K562 (cell line): Measurements from ENCODE around the gene STRA6. TPM values are rescaled to one million over a fixed set of nuclear protein-coding genes. Genes with fewer than 3 reads are reported as not detected.

ENCODE experiments used
- ATAC-seq: fragments of 200-7000 bp; cut with Tn5 transposase; 3 replicates; pipeline ENCODE4 v1.9.1; 2020; ENCODE audit warnings: moderate library complexity
- BruUV-seq: library from RNA; stranded (reverse); fragments of 400-500 nt; replicated peaks from 2 replicates; lab custom pipeline; 2021; lab: Mats Ljungman, UMichigan
- CTCF ChIA-PET: fragments of 300-600 bp; formaldehyde crosslinking; extraction: SDS; loops from one replicate; lab custom pipeline; 2021; ENCODE audit warnings: low intra/inter-chr PET ratio; lab: Yijun Ruan, JAX
- POLR2A ChIA-PET: fragments of 300-600, 350-650 bp; sonication (Branson Sonifier 250); formaldehyde crosslinking; extraction: SDS; loops from one replicate; lab custom pipeline; 2021; ENCODE audit warnings: antibody characterized with exemption, inconsistent platforms; lab: Yijun Ruan, JAX
- DNase-seq, 4 experiments: peaks; one replicate each; pipeline versions ENCODE4 v3.0.0 to v3.0.0-alpha.2; 2011 to 2018; ENCODE audit warnings: low spot score in 3 of 4, mixed read lengths in 3 of 4; ENCODE audit errors: extremely low read depth in 1 of 4
- FAIRE-seq: peaks from 2 replicates; lab custom pipeline; 2011; peaks lifted over from hg19 to GRCh38; lab: Jason Lieb, UNC
- H2AFZ ChIP-seq: 2 replicates; pipeline ENCODE4 v1.6.0; 2011; ENCODE audit warnings: low read depth, low read length, control low read depth, inconsistent platforms
- H3K27ac ChIP-seq: fragments of 200-600 bp; 3 replicates; pipeline ENCODE4 v1.8.0; 2011; ENCODE audit warnings: low read depth, mild to moderate bottlenecking, control low read depth, inconsistent platforms, low read length, moderate library complexity, mixed read lengths; ENCODE audit errors: extremely low read depth
- H3K27me3 ChIP-seq, 2 experiments: fragments of 300-600 bp in 1 of 2; 2 replicates in 1 of 2; 3 replicates in 1 of 2; pipeline versions ENCODE4 v1.6.0 to v1.8.0; 2011; ENCODE audit warnings: inconsistent platforms in 2 of 2, low read length in 2 of 2, mild to moderate bottlenecking in 1 of 2, mixed read lengths in 1 of 2, moderate library complexity in 1 of 2; ENCODE audit not compliant: control insufficient read depth in 2 of 2, insufficient read depth in 2 of 2
- H3K36me3 ChIP-seq: fragments of 300-600 bp; 3 replicates; pipeline ENCODE4 v1.8.0; 2011; ENCODE audit warnings: mild to moderate bottlenecking, low read length, inconsistent platforms; ENCODE audit not compliant: control insufficient read depth, insufficient read depth
- H3K4me1 ChIP-seq, 2 experiments: fragments of 200-600 bp in 1 of 2; replicated peaks in 1 of 2; 2 replicates in 1 of 2; 3 replicates in 1 of 2; pipeline versions ENCODE4 v1.5.1 to v1.8.0; 2011; ENCODE audit warnings: inconsistent platforms in 2 of 2, low read length in 2 of 2, mild to moderate bottlenecking in 1 of 2, mixed read lengths in 1 of 2, moderate library complexity in 1 of 2; ENCODE audit not compliant: control insufficient read depth in 2 of 2, insufficient read depth in 2 of 2
- H3K4me2 ChIP-seq: 2 replicates; pipeline ENCODE4 v1.6.1; 2011; ENCODE audit warnings: low read length, control low read depth, inconsistent platforms, mixed read lengths; ENCODE audit not compliant: insufficient read depth
- H3K4me3 ChIP-seq: fragments of 200-600 bp; sonication (generic), shearing (Covaris generic); 2 replicates; pipeline ENCODE4 v1.5.1; 2016; ENCODE audit warnings: control low read depth, inconsistent platforms
- H3K79me2 ChIP-seq: fragments of 200-600 bp; 3 replicates; pipeline ENCODE4 v1.8.0; 2011; ENCODE audit warnings: low read length, inconsistent platforms; ENCODE audit not compliant: control insufficient read depth, insufficient read depth
- H3K9ac ChIP-seq, 2 experiments: 2 replicates each; pipeline versions ENCODE4 v1.6.0 to v1.6.1; 2011; ENCODE audit warnings: low read depth in 2 of 2, low read length in 2 of 2, control low read depth in 1 of 2, inconsistent platforms in 1 of 2, mild to moderate bottlenecking in 1 of 2, mixed read lengths in 1 of 2; ENCODE audit not compliant: insufficient read depth in 1 of 2
- H3K9me1 ChIP-seq: one replicate; pipeline ENCODE4 v1.6.0; 2011; ENCODE audit warnings: inconsistent platforms, mild to moderate bottlenecking, low read length, moderate library complexity; ENCODE audit not compliant: control insufficient read depth, insufficient read depth
- H3K9me3 ChIP-seq: replicated peaks from 2 replicates; pipeline ENCODE4 v1.5.1; 2011; ENCODE audit warnings: low read depth, low read length, inconsistent platforms; ENCODE audit not compliant: control insufficient read depth, insufficient read depth
- H4K20me1 ChIP-seq: replicated peaks from 2 replicates; pipeline ENCODE4 v1.6.1; 2011; ENCODE audit warnings: low read length, inconsistent platforms, mixed read lengths; ENCODE audit not compliant: control insufficient read depth, insufficient read depth
- C11orf30 ChIP-seq: fragments of 450-650 bp; IDR thresholded peaks from 2 replicates; pipeline ENCODE4 v1.6.1; 2016; ENCODE audit warnings: low read depth, mild to moderate bottlenecking
- CBX1 ChIP-seq: sonication (generic); IDR thresholded peaks from 2 replicates; pipeline ENCODE4 v1.6.1; 2016; ENCODE audit warnings: antibody characterized with exemption, low read depth, mild to moderate bottlenecking
- DPF2 ChIP-seq: fragments of 450-650 bp; IDR thresholded peaks from 2 replicates; pipeline ENCODE4 v1.6.1; 2016
- EGR1 ChIP-seq: fragments of 450-650 bp; conservative IDR thresholded peaks from 2 replicates; pipeline ENCODE4 v1.6.1; 2017; ENCODE audit warnings: mild to moderate bottlenecking
- ERF ChIP-seq: fragments of 450-650 bp; formaldehyde crosslinking; IDR thresholded peaks from 2 replicates; pipeline ENCODE4 v1.4.0; 2020; ENCODE audit warnings: mild to moderate bottlenecking, mixed read lengths
- HDAC1 ChIP-seq, 2 experiments: fragments of 450-650 bp; IDR thresholded peaks; 2 replicates each; pipeline ENCODE4 v1.6.1; 2016 to 2017; ENCODE audit warnings: inconsistent platforms in 1 of 2, mild to moderate bottlenecking in 1 of 2, moderate library complexity in 1 of 2
- MAFG ChIP-seq: fragments of 450-650 bp; conservative IDR thresholded peaks from 2 replicates; pipeline ENCODE4 v1.6.1; 2016; ENCODE audit warnings: missing genetic modification characterization, missing compliant biosample characterization
- NFE2 ChIP-seq: IDR thresholded peaks from 2 replicates; pipeline ENCODE4 v1.6.1; 2014; ENCODE audit warnings: antibody characterized with exemption, low read depth
- RBM15 ChIP-seq: fragments of 200-400 bp; formaldehyde crosslinking; IDR thresholded peaks from 2 replicates; pipeline ENCODE4 v1.6.1; 2018; ENCODE audit warnings: mild to moderate bottlenecking, low read length, moderate library complexity; ENCODE audit not compliant: insufficient read depth
- RNF2 ChIP-seq: sonication (generic); IDR thresholded peaks from 2 replicates; pipeline ENCODE4 v1.6.1; 2016
- SMC3 ChIP-seq: conservative IDR thresholded peaks from 2 replicates; pipeline ENCODE4 v1.6.1; 2011; ENCODE audit warnings: low read depth, low read length, improper control_type of control experiment; ENCODE audit not compliant: insufficient read depth
- SRSF3 ChIP-seq: fragments of 200-400 bp; formaldehyde crosslinking; IDR thresholded peaks from 2 replicates; pipeline ENCODE4 v1.6.1; 2016; ENCODE audit warnings: mild to moderate bottlenecking, low read length, moderate library complexity; ENCODE audit not compliant: insufficient read depth
- ZNF316 ChIP-seq: fragments of 450-650 bp; IDR thresholded peaks from 2 replicates; pipeline ENCODE4 v1.6.1; 2016
- ZNF445 ChIP-seq: fragments of 250-450 bp; sonication (Bioruptor Pico); IDR thresholded peaks from 2 replicates; pipeline ENCODE4 v1.4.0; 2020; ENCODE audit warnings: low read depth, mild to moderate bottlenecking, moderate library complexity
- ZNF589 ChIP-seq: fragments of 200-800 bp; sonication (Bioruptor generic); IDR thresholded peaks from 2 replicates; pipeline ENCODE4 v1.6.1; 2016; ENCODE audit warnings: low read depth, missing genetic modification characterization, missing compliant biosample characterization
- WGBS: fragments of 100-300 bp; shearing (Covaris generic); methylation state at CpG from one replicate; pipeline ENCODE4 v1.1.6; 2016; ENCODE audit warnings: low coverage, mixed read lengths; ENCODE audit not compliant: insufficient coverage; ENCODE audit errors: missing lambda C conversion rate; 5-methylcytosine and 5-hydroxymethylcytosine counted together
- in situ Hi-C: fragments of 300-500 bp; cut with MboI; formaldehyde crosslinking; loops from 4 replicates; pipeline ENCODE4 v1.15.0; 2018; ENCODE audit warnings: inconsistent platforms, mixed read lengths
- intact Hi-C: fragments of 100-400 bp; cut with micrococcal nuclease; formaldehyde crosslinking; loops from 2 replicates; pipeline ENCODE4 v1.14.2; 2022
- polyA plus RNA-seq, 8 experiments: library from polyadenylated mRNA; depleted of rRNA in 4 of 8; stranded (reverse) in 5 of 8; unstranded in 3 of 8; fragments of >200 nt; fragmentation: Nextera tagmentation in 2 of 8; fragmentation: Illumina TruSeq in 1 of 8; extraction: Ambion mirVana in 2 of 8; extraction: Trizol in 1 of 8; gene quantifications; 2 replicates each; pipeline versions ENCODE4 v1.2.1 to v1.2.3, GENCODE V29; 2011 to 2014; ENCODE audit warnings: inconsistent platforms in 1 of 8, missing spikeins in 1 of 8
- total RNA-seq, 7 experiments: library from RNA; depleted of rRNA in 6 of 7; stranded (reverse); fragments of >200 nt in 6 of 7; fragmentation: Illumina TruSeq in 2 of 7; extraction: Trizol in 2 of 7; gene quantifications; 2 replicates each; pipeline versions ENCODE4 v1.2.1 to v1.2.3, GENCODE V29; 2011 to 2021; ENCODE audit warnings: low replicate concordance in 1 of 7
- TF ChIP-seq, protein P1 (sequence below), 3 experiments: IDR thresholded peaks in 2 of 3; conservative IDR thresholded peaks in 1 of 3; 2 replicates each; pipeline ENCODE4 v1.5.1; 2011 to 2012; ENCODE audit warnings: low read length in 3 of 3, mild to moderate bottlenecking in 3 of 3, control low read depth in 2 of 3, improper control_type of control experiment in 1 of 3, inconsistent platforms in 1 of 3, low read depth in 1 of 3, mixed read lengths in 1 of 3, moderate library complexity in 1 of 3; ENCODE audit not compliant: insufficient read depth in 2 of 3
- TF ChIP-seq, protein P2 (sequence below): IDR thresholded peaks from 2 replicates; pipeline ENCODE4 v1.6.1; 2016; ENCODE audit warnings: missing genetic modification characterization, missing compliant biosample characterization

The STRA6 gene
- total and polyA plus RNA-seq, 9 of the 15 experiments (the other 6 are each of a cell fraction or from before 2014, with no cell fraction given): 0.04 to 2.0 (median 0.43) TPM; not detected in 2

DNA sequence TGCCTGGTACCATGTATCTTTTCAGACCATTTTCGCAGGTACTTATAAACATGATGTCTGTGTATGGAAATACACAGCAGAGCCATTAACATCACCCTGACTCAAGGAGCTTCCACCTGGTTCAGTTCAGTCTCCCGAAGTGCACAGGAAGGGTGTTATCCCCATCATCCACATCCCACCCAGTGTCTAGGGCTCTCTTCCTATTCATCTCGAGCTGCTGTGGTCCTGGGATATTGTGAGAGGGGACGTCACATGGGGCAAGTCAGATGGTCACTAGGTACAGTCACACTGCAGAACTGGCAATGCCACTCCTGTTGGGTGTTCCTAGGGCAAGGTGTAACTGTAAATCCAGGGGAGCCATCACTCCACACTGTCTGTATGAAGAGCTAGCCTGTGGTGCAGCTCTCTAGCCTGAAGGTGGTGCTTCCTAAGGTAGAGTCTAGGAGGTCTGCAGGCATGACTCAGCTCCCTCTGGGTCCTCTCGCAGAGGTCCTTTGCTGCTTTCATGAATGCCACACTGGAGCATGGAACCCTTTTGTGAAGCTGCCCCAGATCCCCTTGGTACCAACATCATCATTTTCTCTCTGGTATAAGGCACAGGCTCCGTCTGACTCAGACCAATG lies 58.3 kb downstream of the STRA6 start:
- ATAC-seq (peak; percentile 92), DNase-seq (peak in 2 of 4 experiments; percentile 45 to 49), FAIRE-seq (peak; percentile 72)
- intact Hi-C loops: no loop called here
- BruUV-seq: no TSS peak
- Histone ChIP-seq H2AFZ (no peak overlapping the region), H3K36me3 (no peaks in the 10 kb centered on the region), H3K9me3 (no peaks in the 10 kb centered on the region), H3K27me3 (peaks cover 0 to 14% of the 10 kb centered on the region in 2 experiments; a peak in 1 of 5 replicates), H3K9me1 (no peaks in the 10 kb centered on the region), H3K9ac (no peak overlapping the region), H3K79me2 (no peaks in the 10 kb centered on the region), H4K20me1 (0 out of 2 replicates have a peak, but pooled peaks cover 3% of the 10 kb centered on the region), H3K27ac (no peak overlapping the region), H3K4me3 (no peak overlapping the region), H3K4me1 (no peaks in the 10 kb centered on the region), H3K4me2 (no peak overlapping the region)
- in situ Hi-C loops: loop anchor here (25.0 kb wide), 1 partner anchor 1143 kb away; the partner anchor contains the start of gene GOLGA6D
- 1% methylated on average over 6 of the region's 6 CpGs for WGBS
- ChIA-PET POLR2A (interaction anchor here (1.6 kb wide), 1 partner anchor 11 kb away, joined by 9 read pairs; no protein-coding TSS in a partner anchor), CTCF (no interaction called here)
- TF ChIP-seq ZNF589 (CRISPR knock-in tag): no peak
- TF ChIP-seq SMC3: 0 out of 2 replicates have a peak, but pooled peaks have one; percentile 17
- TF ChIP-seq, protein P1, sequence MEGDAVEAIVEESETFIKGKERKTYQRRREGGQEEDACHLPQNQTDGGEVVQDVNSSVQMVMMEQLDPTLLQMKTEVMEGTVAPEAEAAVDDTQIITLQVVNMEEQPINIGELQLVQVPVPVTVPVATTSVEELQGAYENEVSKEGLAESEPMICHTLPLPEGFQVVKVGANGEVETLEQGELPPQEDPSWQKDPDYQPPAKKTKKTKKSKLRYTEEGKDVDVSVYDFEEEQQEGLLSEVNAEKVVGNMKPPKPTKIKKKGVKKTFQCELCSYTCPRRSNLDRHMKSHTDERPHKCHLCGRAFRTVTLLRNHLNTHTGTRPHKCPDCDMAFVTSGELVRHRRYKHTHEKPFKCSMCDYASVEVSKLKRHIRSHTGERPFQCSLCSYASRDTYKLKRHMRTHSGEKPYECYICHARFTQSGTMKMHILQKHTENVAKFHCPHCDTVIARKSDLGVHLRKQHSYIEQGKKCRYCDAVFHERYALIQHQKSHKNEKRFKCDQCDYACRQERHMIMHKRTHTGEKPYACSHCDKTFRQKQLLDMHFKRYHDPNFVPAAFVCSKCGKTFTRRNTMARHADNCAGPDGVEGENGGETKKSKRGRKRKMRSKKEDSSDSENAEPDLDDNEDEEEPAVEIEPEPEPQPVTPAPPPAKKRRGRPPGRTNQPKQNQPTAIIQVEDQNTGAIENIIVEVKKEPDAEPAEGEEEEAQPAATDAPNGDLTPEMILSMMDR (IDR thresholded peaks at IDR 0.05 in 2 of 3, conservative IDR thresholded peaks at IDR 0.05 in 1 of 3; ENCODE audit: insufficient read depth in 2 of 3, low read depth in 1 of 3, low read length in 3 of 3): 0 out of 6 replicates have a peak, but pooled peaks of 1 of the 3 experiments have one; percentile 33
- no peak for TF ChIP-seq CBX1
- peak; percentile 38; the same call in 1 of the 2 replicates for TF ChIP-seq C11orf30
- TF ChIP-seq, protein P2, sequence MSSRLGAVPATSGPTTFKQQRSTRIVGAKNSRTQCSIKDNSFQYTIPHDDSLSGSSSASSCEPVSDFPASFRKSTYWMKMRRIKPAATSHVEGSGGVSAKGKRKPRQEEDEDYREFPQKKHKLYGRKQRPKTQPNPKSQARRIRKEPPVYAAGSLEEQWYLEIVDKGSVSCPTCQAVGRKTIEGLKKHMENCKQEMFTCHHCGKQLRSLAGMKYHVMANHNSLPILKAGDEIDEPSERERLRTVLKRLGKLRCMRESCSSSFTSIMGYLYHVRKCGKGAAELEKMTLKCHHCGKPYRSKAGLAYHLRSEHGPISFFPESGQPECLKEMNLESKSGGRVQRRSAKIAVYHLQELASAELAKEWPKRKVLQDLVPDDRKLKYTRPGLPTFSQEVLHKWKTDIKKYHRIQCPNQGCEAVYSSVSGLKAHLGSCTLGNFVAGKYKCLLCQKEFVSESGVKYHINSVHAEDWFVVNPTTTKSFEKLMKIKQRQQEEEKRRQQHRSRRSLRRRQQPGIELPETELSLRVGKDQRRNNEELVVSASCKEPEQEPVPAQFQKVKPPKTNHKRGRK: no peak
- peak; percentile 76 for TF ChIP-seq NFE2
- TF ChIP-seq ZNF445 (CRISPR knock-in tag): no peak
- no peak for TF ChIP-seq SRSF3
- peak; percentile 33; the same call in 1 of the 2 replicates for TF ChIP-seq MAFG (tag)
- TF ChIP-seq ERF (CRISPR knock-in tag): no peak
- TF ChIP-seq RNF2: no peak
- TF ChIP-seq HDAC1 (IDR thresholded peaks at IDR 0.05): no peak
- no peak for TF ChIP-seq EGR1
- TF ChIP-seq RBM15: no peak
- peak; percentile 16; the same call in 1 of the 2 replicates for TF ChIP-seq ZNF316
- TF ChIP-seq DPF2: no peak
